ENCODE results near the gene SORCS2. TPM values are rescaled to one million over a fixed set of nuclear protein-coding genes. Genes with fewer than 3 reads are reported as not detected.

SORCS2 gene
- polyA plus RNA-seq, 1 donor (not counting 4 experiments of a cell fraction or from before 2014, with no cell fraction given), result 0.09 TPM

- FAIRE-seq (no peak), DNase-seq (ENCODE audit: low read depth, low spot score) (no peak)
- Histone ChIP-seq H3K4me2 (ENCODE audit: control insufficient read depth, extremely low read depth, insufficient read depth, low read depth, low read length) (no peak overlapping the region), H3K9me1 (ENCODE audit: control insufficient read depth, extremely low read depth, insufficient read depth, low read length) (no peaks in the 10 kb centered on the region), H3K36me3 (ENCODE audit: control insufficient read depth in 2 of 2, extremely low read depth in 1 of 2, insufficient read depth in 2 of 2, low read length in 2 of 2) (no peaks in the 10 kb centered on the region), H4K20me1 (ENCODE audit: control insufficient read depth, extremely low read depth, insufficient read depth, low read length) (no peaks in the 10 kb centered on the region), H3K79me2 (ENCODE audit: control insufficient read depth, insufficient read depth, low read length) (no peaks in the 10 kb centered on the region), H3K9me3 (ENCODE audit: control insufficient read depth, low read depth, low read length) (no peaks in the 10 kb centered on the region), H2AFZ (ENCODE audit: control insufficient read depth, low read length) (no peak overlapping the region), H3K4me3 (ENCODE audit: control insufficient read depth in 2 of 3, extremely low read depth in 1 of 3, insufficient read depth in 2 of 3, low read depth in 1 of 3, low read length in 3 of 3) (no peak overlapping the region), H3K27ac (ENCODE audit: control insufficient read depth, insufficient read depth, low read length) (no peak overlapping the region), H3K9ac (ENCODE audit: control insufficient read depth, extremely low read depth, insufficient read depth, low read length) (no peak overlapping the region), H3K27me3 (ENCODE audit: control insufficient read depth, extremely low read depth, insufficient read depth, low read length) (peaks cover 35% of the 10 kb centered on the region), H3K4me1 (ENCODE audit: control insufficient read depth, extremely low read depth, insufficient read depth, low read length) (no peaks in the 10 kb centered on the region)
- TF ChIP-seq, protein P1, sequence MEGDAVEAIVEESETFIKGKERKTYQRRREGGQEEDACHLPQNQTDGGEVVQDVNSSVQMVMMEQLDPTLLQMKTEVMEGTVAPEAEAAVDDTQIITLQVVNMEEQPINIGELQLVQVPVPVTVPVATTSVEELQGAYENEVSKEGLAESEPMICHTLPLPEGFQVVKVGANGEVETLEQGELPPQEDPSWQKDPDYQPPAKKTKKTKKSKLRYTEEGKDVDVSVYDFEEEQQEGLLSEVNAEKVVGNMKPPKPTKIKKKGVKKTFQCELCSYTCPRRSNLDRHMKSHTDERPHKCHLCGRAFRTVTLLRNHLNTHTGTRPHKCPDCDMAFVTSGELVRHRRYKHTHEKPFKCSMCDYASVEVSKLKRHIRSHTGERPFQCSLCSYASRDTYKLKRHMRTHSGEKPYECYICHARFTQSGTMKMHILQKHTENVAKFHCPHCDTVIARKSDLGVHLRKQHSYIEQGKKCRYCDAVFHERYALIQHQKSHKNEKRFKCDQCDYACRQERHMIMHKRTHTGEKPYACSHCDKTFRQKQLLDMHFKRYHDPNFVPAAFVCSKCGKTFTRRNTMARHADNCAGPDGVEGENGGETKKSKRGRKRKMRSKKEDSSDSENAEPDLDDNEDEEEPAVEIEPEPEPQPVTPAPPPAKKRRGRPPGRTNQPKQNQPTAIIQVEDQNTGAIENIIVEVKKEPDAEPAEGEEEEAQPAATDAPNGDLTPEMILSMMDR (optimal IDR thresholded peaks at IDR 0.05 in 1 of 3, IDR thresholded peaks at IDR 0.05 in 1 of 3, conservative IDR thresholded peaks at IDR 0.05 in 1 of 3; ENCODE audit: extremely low read depth in 1 of 3, insufficient read depth in 2 of 3, low read length in 3 of 3), result no peak
- no peak for TF ChIP-seq EZH2 (IDR thresholded peaks at IDR 0.05; ENCODE audit: low read length)
- dilution Hi-C loops (cut with MboI; ENCODE audit: extremely low pct_ligation_motif_present, low sequenced_read_pairs), result no loop called here
Observed at GRCh38 chr4:7595934-7596461, 403.7 kb downstream of the SORCS2 start.

DNA sequence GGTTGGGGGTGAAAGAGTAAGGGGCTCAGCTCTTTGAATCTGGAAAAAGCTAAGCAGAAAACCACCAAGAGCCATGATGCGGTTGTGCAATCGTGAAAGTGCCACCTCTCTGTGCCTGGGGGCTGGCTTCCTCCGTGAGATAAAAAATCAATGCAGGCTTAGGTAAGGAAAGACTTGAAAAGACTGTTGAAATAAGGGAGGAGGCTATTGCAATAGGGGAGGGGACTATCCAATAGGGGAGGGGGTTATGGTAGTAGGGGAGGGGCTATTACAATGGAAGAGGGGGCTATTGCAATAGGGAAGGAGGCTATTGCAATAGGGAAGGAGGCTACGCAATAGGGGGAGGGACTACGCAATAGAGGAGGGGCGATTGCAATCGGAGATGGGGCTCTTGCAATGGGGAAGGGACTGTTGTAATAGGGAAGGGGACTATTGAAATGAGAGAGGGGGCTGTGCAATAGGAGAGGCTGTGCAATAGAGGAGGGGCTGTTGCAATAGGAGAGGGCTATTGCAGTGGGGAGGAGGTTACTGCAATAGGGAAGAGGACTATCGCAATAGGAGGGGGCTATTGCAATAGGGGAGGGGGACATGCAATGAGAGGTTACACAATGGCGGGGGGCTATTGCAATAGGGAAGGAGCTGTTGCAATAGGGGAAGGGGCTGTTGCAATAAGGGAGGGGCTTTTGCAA lies 404.7 kb downstream of the SORCS2 start:
- H3K27me3 ChIP-seq (ENCODE audit: control insufficient read depth, extremely low read depth, insufficient read depth, low read length), result peaks cover 35% of the 10 kb centered on the region
- H3K4me1 ChIP-seq (ENCODE audit: control insufficient read depth, extremely low read depth, insufficient read depth, low read length), result no peaks in the 10 kb centered on the region
- H4K20me1 ChIP-seq (ENCODE audit: control insufficient read depth, extremely low read depth, insufficient read depth, low read length), result no peaks in the 10 kb centered on the region
- H3K4me2 ChIP-seq (ENCODE audit: control insufficient read depth, extremely low read depth, insufficient read depth, low read depth, low read length), result no peak overlapping the region
- no peak overlapping the region for H3K27ac ChIP-seq (ENCODE audit: control insufficient read depth, insufficient read depth, low read length)
- no peaks in the 10 kb centered on the region for H3K9me1 ChIP-seq (ENCODE audit: control insufficient read depth, extremely low read depth, insufficient read depth, low read length)
- dilution Hi-C loops (cut with MboI; ENCODE audit: extremely low pct_ligation_motif_present, low sequenced_read_pairs), result no loop called here
- no peak overlapping the region for H2AFZ ChIP-seq (ENCODE audit: control insufficient read depth, low read length)
- FAIRE-seq (no peak), DNase-seq (ENCODE audit: low read depth, low spot score) (no peak)
- no peaks in the 10 kb centered on the region for H3K9me3 ChIP-seq (ENCODE audit: control insufficient read depth, low read depth, low read length)
- no peaks in the 10 kb centered on the region for H3K79me2 ChIP-seq (ENCODE audit: control insufficient read depth, insufficient read depth, low read length)
- no peaks in the 10 kb centered on the region for H3K36me3 ChIP-seq (ENCODE audit: control insufficient read depth in 2 of 2, extremely low read depth in 1 of 2, insufficient read depth in 2 of 2, low read length in 2 of 2)
- H3K4me3 ChIP-seq (ENCODE audit: control insufficient read depth in 2 of 3, extremely low read depth in 1 of 3, insufficient read depth in 2 of 3, low read depth in 1 of 3, low read length in 3 of 3), result no peak overlapping the region
- H3K9ac ChIP-seq (ENCODE audit: control insufficient read depth, extremely low read depth, insufficient read depth, low read length), result no peak overlapping the region
- TF ChIP-seq EZH2 (IDR thresholded peaks at IDR 0.05; ENCODE audit: low read length), result no peak
- TF ChIP-seq, protein P1 (optimal IDR thresholded peaks at IDR 0.05 in 1 of 3, IDR thresholded peaks at IDR 0.05 in 1 of 3, conservative IDR thresholded peaks at IDR 0.05 in 1 of 3; ENCODE audit: extremely low read depth in 1 of 3, insufficient read depth in 2 of 3, low read length in 3 of 3), result no peak

Measured in keratinocyte (primary cell).